ENCODE data around the gene TBC1D2. TPM values are rescaled to one million over a fixed set of nuclear protein-coding genes. Genes with fewer than 3 reads are reported as not detected.

TBC1D2 gene
- total and polyA plus RNA-seq, 2 experiments from 2014 or later: 3.7 to 6.8 TPM

DNA sequence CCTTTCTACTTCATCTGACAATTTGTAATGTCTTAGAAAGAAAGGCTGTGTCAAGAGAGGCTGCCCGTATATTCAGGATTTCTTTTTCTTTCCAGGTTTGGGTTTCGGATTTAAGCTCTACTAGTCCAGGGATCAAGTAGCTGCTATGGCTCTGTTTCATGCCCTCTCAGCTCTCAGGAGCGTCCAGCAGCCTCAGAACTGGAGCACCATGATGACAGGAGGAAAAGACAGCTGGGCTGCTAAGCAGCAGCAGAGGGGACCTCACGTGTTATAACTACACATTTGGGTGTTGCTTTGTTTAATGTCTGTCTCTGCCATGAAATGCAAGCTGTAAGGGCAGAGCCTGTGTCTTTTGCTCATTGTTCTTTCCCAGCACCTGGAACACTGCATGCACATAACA, 28.5 kb downstream of the TBC1D2 start (continued):
- TF ChIP-seq, protein P1, sequence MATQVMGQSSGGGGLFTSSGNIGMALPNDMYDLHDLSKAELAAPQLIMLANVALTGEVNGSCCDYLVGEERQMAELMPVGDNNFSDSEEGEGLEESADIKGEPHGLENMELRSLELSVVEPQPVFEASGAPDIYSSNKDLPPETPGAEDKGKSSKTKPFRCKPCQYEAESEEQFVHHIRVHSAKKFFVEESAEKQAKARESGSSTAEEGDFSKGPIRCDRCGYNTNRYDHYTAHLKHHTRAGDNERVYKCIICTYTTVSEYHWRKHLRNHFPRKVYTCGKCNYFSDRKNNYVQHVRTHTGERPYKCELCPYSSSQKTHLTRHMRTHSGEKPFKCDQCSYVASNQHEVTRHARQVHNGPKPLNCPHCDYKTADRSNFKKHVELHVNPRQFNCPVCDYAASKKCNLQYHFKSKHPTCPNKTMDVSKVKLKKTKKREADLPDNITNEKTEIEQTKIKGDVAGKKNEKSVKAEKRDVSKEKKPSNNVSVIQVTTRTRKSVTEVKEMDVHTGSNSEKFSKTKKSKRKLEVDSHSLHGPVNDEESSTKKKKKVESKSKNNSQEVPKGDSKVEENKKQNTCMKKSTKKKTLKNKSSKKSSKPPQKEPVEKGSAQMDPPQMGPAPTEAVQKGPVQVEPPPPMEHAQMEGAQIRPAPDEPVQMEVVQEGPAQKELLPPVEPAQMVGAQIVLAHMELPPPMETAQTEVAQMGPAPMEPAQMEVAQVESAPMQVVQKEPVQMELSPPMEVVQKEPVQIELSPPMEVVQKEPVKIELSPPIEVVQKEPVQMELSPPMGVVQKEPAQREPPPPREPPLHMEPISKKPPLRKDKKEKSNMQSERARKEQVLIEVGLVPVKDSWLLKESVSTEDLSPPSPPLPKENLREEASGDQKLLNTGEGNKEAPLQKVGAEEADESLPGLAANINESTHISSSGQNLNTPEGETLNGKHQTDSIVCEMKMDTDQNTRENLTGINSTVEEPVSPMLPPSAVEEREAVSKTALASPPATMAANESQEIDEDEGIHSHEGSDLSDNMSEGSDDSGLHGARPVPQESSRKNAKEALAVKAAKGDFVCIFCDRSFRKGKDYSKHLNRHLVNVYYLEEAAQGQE (IDR thresholded peaks at IDR 0.05; ENCODE audit: unreplicated experiment): no peak
- no peak for TF ChIP-seq CREB1 (CRISPR knock-in tag; IDR thresholded peaks at IDR 0.05; ENCODE audit: low read depth)

DNA sequence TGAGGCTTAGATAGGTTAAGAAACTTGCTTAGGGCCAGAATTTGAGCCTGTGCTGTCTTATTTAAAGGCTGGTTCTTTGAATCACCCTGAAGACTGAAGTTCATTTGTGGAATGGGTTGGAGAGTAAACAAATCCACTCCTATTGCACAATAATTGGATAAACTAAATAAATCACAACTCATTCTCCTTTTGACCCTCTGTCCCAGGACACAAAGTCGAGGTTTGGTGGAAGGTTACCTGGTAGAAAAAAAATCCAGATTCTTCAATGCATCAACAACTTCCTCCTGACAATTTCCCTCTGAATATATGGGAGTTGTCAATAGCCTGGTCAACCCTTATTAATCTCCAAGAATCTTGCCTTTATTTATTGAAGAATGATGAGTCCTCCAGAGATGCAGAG, 28.9 kb downstream of the TBC1D2 start:
- no peaks in the 10 kb centered on the region for H3K36me3 ChIP-seq (ENCODE audit: insufficient read depth)
- H3K4me3 Mint-ChIP-seq: no peak overlapping the region
- H3K79me2 ChIP-seq (replicated peaks; ENCODE audit: insufficient read depth): no peaks in the 10 kb centered on the region
- no peak overlapping the region for H3K27ac ChIP-seq (ENCODE audit: low read depth)
- DNase-seq (ENCODE audit: low spot score) (no peak), ATAC-seq (no peak)
- H3K9me2 ChIP-seq (ENCODE audit: insufficient read depth): no peaks in the 10 kb centered on the region
- H3K27me3 ChIP-seq (ENCODE audit: insufficient read depth): no peaks in the 10 kb centered on the region
- H3K9me3 Mint-ChIP-seq: no peaks in the 10 kb centered on the region
- no peaks in the 10 kb centered on the region; the same call in 1 of the 2 replicates for H4K20me1 ChIP-seq (replicated peaks; ENCODE audit: insufficient read depth)
- no peaks in the 10 kb centered on the region for H3F3A ChIP-seq (replicated peaks; ENCODE audit: low read depth)
- peaks cover 13% of the 10 kb centered on the region for H3K4me1 Mint-ChIP-seq
- H3K4me1 ChIP-seq (ENCODE audit: insufficient read depth): no peaks in the 10 kb centered on the region
- no peak overlapping the region for H3K4me2 ChIP-seq
- no peak overlapping the region for H3K4me3 ChIP-seq
- no peak overlapping the region for H2AFZ ChIP-seq
- peaks cover 5% of the 10 kb centered on the region for H3K27me3 Mint-ChIP-seq (ENCODE audit: insufficient read depth, low read depth, poor library complexity)
- H3K27ac Mint-ChIP-seq: no peak overlapping the region
- peaks cover 21% of the 10 kb centered on the region for H3K36me3 Mint-ChIP-seq (ENCODE audit: low read depth)
- TF ChIP-seq NANOG (IDR thresholded peaks at IDR 0.05; ENCODE audit: borderline replicate concordance): no peak
- TF ChIP-seq, protein P1 (IDR thresholded peaks at IDR 0.05; ENCODE audit: unreplicated experiment): no peak
- no peak for TF ChIP-seq ZNF331 (CRISPR knock-in tag; IDR thresholded peaks at IDR 0.05; ENCODE audit: low read depth)
- TF ChIP-seq POLR2AphosphoS5 (IDR thresholded peaks at IDR 0.05; ENCODE audit: low read depth): no peak
- TF ChIP-seq, protein P2, sequence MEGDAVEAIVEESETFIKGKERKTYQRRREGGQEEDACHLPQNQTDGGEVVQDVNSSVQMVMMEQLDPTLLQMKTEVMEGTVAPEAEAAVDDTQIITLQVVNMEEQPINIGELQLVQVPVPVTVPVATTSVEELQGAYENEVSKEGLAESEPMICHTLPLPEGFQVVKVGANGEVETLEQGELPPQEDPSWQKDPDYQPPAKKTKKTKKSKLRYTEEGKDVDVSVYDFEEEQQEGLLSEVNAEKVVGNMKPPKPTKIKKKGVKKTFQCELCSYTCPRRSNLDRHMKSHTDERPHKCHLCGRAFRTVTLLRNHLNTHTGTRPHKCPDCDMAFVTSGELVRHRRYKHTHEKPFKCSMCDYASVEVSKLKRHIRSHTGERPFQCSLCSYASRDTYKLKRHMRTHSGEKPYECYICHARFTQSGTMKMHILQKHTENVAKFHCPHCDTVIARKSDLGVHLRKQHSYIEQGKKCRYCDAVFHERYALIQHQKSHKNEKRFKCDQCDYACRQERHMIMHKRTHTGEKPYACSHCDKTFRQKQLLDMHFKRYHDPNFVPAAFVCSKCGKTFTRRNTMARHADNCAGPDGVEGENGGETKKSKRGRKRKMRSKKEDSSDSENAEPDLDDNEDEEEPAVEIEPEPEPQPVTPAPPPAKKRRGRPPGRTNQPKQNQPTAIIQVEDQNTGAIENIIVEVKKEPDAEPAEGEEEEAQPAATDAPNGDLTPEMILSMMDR (conservative IDR thresholded peaks at IDR 0.05; ENCODE audit: low read depth in 2 of 2): no peak
- TF ChIP-seq, protein P3, sequence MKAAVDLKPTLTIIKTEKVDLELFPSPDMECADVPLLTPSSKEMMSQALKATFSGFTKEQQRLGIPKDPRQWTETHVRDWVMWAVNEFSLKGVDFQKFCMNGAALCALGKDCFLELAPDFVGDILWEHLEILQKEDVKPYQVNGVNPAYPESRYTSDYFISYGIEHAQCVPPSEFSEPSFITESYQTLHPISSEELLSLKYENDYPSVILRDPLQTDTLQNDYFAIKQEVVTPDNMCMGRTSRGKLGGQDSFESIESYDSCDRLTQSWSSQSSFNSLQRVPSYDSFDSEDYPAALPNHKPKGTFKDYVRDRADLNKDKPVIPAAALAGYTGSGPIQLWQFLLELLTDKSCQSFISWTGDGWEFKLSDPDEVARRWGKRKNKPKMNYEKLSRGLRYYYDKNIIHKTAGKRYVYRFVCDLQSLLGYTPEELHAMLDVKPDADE (IDR thresholded peaks at IDR 0.05): no peak
- no peak for TF ChIP-seq EZH2phosphoT487 (IDR thresholded peaks at IDR 0.05; ENCODE audit: unreplicated experiment)
- TF ChIP-seq, protein P4, sequence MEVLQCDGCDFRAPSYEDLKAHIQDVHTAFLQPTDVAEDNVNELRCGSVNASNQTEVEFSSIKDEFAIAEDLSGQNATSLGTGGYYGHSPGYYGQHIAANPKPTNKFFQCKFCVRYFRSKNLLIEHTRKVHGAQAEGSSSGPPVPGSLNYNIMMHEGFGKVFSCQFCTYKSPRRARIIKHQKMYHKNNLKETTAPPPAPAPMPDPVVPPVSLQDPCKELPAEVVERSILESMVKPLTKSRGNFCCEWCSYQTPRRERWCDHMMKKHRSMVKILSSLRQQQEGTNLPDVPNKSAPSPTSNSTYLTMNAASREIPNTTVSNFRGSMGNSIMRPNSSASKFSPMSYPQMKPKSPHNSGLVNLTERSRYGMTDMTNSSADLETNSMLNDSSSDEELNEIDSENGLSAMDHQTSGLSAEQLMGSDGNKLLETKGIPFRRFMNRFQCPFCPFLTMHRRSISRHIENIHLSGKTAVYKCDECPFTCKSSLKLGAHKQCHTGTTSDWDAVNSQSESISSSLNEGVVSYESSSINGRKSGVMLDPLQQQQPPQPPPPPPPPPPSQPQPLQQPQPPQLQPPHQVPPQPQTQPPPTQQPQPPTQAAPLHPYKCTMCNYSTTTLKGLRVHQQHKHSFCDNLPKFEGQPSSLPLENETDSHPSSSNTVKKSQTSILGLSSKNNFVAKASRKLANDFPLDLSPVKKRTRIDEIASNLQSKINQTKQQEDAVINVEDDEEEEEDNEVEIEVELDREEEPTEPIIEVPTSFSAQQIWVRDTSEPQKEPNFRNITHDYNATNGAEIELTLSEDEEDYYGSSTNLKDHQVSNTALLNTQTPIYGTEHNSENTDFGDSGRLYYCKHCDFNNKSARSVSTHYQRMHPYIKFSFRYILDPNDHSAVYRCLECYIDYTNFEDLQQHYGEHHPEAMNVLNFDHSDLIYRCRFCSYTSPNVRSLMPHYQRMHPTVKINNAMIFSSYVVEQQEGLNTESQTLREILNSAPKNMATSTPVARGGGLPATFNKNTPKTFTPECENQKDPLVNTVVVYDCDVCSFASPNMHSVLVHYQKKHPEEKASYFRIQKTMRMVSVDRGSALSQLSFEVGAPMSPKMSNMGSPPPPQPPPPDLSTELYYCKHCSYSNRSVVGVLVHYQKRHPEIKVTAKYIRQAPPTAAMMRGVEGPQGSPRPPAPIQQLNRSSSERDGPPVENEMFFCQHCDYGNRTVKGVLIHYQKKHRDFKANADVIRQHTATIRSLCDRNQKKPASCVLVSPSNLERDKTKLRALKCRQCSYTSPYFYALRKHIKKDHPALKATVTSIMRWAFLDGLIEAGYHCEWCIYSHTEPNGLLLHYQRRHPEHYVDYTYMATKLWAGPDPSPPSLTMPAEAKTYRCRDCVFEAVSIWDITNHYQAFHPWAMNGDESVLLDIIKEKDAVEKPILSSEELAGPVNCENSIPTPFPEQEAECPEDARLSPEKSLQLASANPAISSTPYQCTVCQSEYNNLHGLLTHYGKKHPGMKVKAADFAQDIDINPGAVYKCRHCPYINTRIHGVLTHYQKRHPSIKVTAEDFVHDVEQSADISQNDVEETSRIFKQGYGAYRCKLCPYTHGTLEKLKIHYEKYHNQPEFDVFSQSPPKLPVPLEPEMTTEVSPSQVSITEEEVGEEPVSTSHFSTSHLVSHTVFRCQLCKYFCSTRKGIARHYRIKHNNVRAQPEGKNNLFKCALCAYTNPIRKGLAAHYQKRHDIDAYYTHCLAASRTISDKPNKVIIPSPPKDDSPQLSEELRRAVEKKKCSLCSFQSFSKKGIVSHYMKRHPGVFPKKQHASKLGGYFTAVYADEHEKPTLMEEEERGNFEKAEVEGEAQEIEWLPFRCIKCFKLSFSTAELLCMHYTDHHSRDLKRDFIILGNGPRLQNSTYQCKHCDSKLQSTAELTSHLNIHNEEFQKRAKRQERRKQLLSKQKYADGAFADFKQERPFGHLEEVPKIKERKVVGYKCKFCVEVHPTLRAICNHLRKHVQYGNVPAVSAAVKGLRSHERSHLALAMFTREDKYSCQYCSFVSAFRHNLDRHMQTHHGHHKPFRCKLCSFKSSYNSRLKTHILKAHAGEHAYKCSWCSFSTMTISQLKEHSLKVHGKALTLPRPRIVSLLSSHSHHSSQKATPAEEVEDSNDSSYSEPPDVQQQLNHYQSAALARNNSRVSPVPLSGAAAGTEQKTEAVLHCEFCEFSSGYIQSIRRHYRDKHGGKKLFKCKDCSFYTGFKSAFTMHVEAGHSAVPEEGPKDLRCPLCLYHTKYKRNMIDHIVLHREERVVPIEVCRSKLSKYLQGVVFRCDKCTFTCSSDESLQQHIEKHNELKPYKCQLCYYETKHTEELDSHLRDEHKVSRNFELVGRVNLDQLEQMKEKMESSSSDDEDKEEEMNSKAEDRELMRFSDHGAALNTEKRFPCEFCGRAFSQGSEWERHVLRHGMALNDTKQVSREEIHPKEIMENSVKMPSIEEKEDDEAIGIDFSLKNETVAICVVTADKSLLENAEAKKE (CRISPR knock-in tag; IDR thresholded peaks at IDR 0.05): no peak
